ENCODE data around the gene KCNH2. TPM values are rescaled to one million over a fixed set of nuclear protein-coding genes. Genes with fewer than 3 reads are reported as not detected.

The KCNH2 gene
- total and polyA plus RNA-seq, 2 experiments from 2014 or later, result 2.6 to 14.7 TPM

- no peak for TF ChIP-seq ZNF462 (CRISPR knock-in tag; IDR thresholded peaks at IDR 0.05)
These were observed 21.5 kb upstream of the KCNH2 start (continued) for GRCh38 chr7:150999497-151000230.

- no peaks in the 10 kb centered on the region for H3K4me1 ChIP-seq (ENCODE audit: insufficient read depth)
These were observed 20.9 kb upstream of the KCNH2 start for GRCh38 chr7:150999001-150999400.

DNA sequence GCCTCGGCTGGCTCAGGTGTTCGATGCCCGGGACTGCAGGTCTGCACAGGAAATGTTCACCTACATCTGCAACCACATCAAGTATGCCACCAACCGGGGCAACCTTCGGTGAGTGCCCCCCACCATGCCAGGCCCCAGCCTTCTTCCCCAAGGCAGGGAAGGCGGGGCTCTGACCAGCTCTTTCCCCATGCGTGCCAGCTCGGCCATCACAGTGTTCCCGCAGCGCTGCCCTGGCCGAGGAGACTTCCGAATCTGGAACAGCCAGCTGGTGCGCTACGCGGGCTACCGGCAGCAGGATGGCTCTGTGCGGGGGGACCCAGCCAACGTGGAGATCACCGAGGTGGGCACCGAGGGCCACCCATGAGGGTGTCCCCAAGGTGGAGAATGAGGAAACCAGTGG lies 20.2 kb upstream of the KCNH2 start:
- H3K4me3 ChIP-seq, result no peak overlapping the region
- no peak overlapping the region for H3K4me2 ChIP-seq
- 0 out of 2 replicates have a peak, but pooled peaks cover 3% of the 10 kb centered on the region for H3K4me1 ChIP-seq (ENCODE audit: insufficient read depth)
- H3K79me2 ChIP-seq (replicated peaks; ENCODE audit: insufficient read depth), result no peaks in the 10 kb centered on the region
- Mint-ChIP-seq H3K27me3 (ENCODE audit: insufficient read depth, low read depth, poor library complexity) (peaks cover 12% of the 10 kb centered on the region), H3K36me3 (ENCODE audit: low read depth) (no peaks in the 10 kb centered on the region; the same call in 2 of the 3 replicates), H3K9me3 (no peaks in the 10 kb centered on the region), H3K27ac (no peak overlapping the region; the same call in 1 of the 2 replicates), H3K4me3 (no peak overlapping the region), H3K4me1 (peaks cover 9% of the 10 kb centered on the region)
- no peaks in the 10 kb centered on the region for H3F3A ChIP-seq (replicated peaks; ENCODE audit: low read depth)
- ATAC-seq, result no peak
- H3K36me3 ChIP-seq (ENCODE audit: insufficient read depth), result no peaks in the 10 kb centered on the region
- H2AFZ ChIP-seq, result no peak overlapping the region
- DNase-seq (ENCODE audit: low spot score), result no peak
- H3K27me3 ChIP-seq (ENCODE audit: insufficient read depth), result no peaks in the 10 kb centered on the region
- H3K27ac ChIP-seq (ENCODE audit: low read depth), result no peak overlapping the region
- no peaks in the 10 kb centered on the region for H4K20me1 ChIP-seq (replicated peaks; ENCODE audit: insufficient read depth)
- H3K9me2 ChIP-seq (ENCODE audit: insufficient read depth), result no peaks in the 10 kb centered on the region
- TF ChIP-seq, protein P1, sequence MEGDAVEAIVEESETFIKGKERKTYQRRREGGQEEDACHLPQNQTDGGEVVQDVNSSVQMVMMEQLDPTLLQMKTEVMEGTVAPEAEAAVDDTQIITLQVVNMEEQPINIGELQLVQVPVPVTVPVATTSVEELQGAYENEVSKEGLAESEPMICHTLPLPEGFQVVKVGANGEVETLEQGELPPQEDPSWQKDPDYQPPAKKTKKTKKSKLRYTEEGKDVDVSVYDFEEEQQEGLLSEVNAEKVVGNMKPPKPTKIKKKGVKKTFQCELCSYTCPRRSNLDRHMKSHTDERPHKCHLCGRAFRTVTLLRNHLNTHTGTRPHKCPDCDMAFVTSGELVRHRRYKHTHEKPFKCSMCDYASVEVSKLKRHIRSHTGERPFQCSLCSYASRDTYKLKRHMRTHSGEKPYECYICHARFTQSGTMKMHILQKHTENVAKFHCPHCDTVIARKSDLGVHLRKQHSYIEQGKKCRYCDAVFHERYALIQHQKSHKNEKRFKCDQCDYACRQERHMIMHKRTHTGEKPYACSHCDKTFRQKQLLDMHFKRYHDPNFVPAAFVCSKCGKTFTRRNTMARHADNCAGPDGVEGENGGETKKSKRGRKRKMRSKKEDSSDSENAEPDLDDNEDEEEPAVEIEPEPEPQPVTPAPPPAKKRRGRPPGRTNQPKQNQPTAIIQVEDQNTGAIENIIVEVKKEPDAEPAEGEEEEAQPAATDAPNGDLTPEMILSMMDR (conservative IDR thresholded peaks at IDR 0.05; ENCODE audit: low read depth in 2 of 2), result no peak
- no peak for TF ChIP-seq NANOG (IDR thresholded peaks at IDR 0.05; ENCODE audit: borderline replicate concordance)

More at GRCh38 chr7:150999001-150999400, 20.9 kb upstream of the KCNH2 start:
- Histone ChIP-seq H3K4me2 (no peak overlapping the region), H3K36me3 (ENCODE audit: insufficient read depth) (no peaks in the 10 kb centered on the region), H3K27me3 (ENCODE audit: insufficient read depth) (no peaks in the 10 kb centered on the region), H3K79me2 (replicated peaks; ENCODE audit: insufficient read depth) (no peaks in the 10 kb centered on the region), H4K20me1 (replicated peaks; ENCODE audit: insufficient read depth) (no peaks in the 10 kb centered on the region), H3K27ac (ENCODE audit: low read depth) (no peak overlapping the region), H3F3A (replicated peaks; ENCODE audit: low read depth) (no peaks in the 10 kb centered on the region), H3K4me3 (no peak overlapping the region), H2AFZ (no peak overlapping the region), H3K9me2 (ENCODE audit: insufficient read depth) (no peaks in the 10 kb centered on the region)
- Mint-ChIP-seq H3K4me1 (peaks cover 6% of the 10 kb centered on the region), H3K36me3 (ENCODE audit: low read depth) (no peaks in the 10 kb centered on the region; the same call in 2 of the 3 replicates), H3K9me3 (no peaks in the 10 kb centered on the region), H3K27me3 (ENCODE audit: insufficient read depth, low read depth, poor library complexity) (peaks cover 12% of the 10 kb centered on the region), H3K4me3 (no peak overlapping the region), H3K27ac (no peak overlapping the region)
- ATAC-seq (no peak), DNase-seq (ENCODE audit: low spot score) (no peak)
- TF ChIP-seq CREB1 (CRISPR knock-in tag; IDR thresholded peaks at IDR 0.05; ENCODE audit: low read depth), result no peak
- TF ChIP-seq EZH2phosphoT487 (IDR thresholded peaks at IDR 0.05; ENCODE audit: unreplicated experiment), result no peak
- TF ChIP-seq EZH2 (IDR thresholded peaks at IDR 0.05; ENCODE audit: low read depth, unreplicated experiment), result no peak

Data from GM23338 (cell line).